HepG2 (cell line): Measurements from ENCODE around the gene RAET1L. TPM values are rescaled to one million over a fixed set of nuclear protein-coding genes. Genes with fewer than 3 reads are reported as not detected.
"Not testable (repeated sequence)": the region's sequence is repeated elsewhere in the genome, so short reads cannot be mapped to it uniquely, and the experiment has no call there.

Source experiments
- ATAC-seq: fragments of 200-7000 bp; cut with Tn5 transposase; 3 replicates; pipeline ENCODE4 v1.9.1; 2020; ENCODE audit warnings: mild to moderate bottlenecking, moderate library complexity
- BruUV-seq: library from RNA; stranded (reverse); fragments of 400-500 nt; replicated peaks from 2 replicates; lab custom pipeline; 2021; lab: Mats Ljungman, UMichigan
- CTCF ChIA-PET: fragments of 300-600 bp; formaldehyde crosslinking; extraction: SDS; loops from one replicate; lab custom pipeline; 2021; ENCODE audit warnings: low total read pairs, inconsistent platforms, low intra/inter-chr PET ratio; lab: Yijun Ruan, JAX
- POLR2A ChIA-PET: fragments of 350-600 bp; sonication (Branson Sonifier 250); formaldehyde crosslinking; loops from one replicate; lab custom pipeline; 2020; ENCODE audit warnings: antibody characterized with exemption, inconsistent platforms; lab: Yijun Ruan, JAX
- DNase-seq: peaks from one replicate; pipeline ENCODE4 v3.0.0-alpha.2; 2015; ENCODE audit warnings: low spot score
- FAIRE-seq: peaks from 3 replicates; lab custom pipeline; 2011; peaks lifted over from hg19 to GRCh38; lab: Jason Lieb, UNC
- H2AFZ ChIP-seq: one replicate; pipeline ENCODE4 v1.6.1; 2011; ENCODE audit warnings: low read length, inconsistent platforms
- H3K27ac ChIP-seq: fragments of 300-600 bp; 3 replicates; pipeline ENCODE4 v1.8.0; 2011; ENCODE audit warnings: mixed run types, mild to moderate bottlenecking, mixed read lengths, low read length, inconsistent platforms; ENCODE audit not compliant: insufficient read depth; ENCODE audit errors: extremely low read length
- H3K27me3 ChIP-seq, 2 experiments: fragments of 200-600 bp in 1 of 2; 2 replicates in 1 of 2; 3 replicates in 1 of 2; pipeline versions ENCODE4 v1.6.0 to v1.8.0; 2011; ENCODE audit warnings: low read length in 2 of 2, mild to moderate bottlenecking in 2 of 2, moderate library complexity in 2 of 2, inconsistent platforms in 1 of 2; ENCODE audit not compliant: insufficient read depth in 2 of 2, control insufficient read depth in 1 of 2
- H3K36me3 ChIP-seq, 2 experiments: fragments of 200-600 bp in 1 of 2; replicated peaks in 1 of 2; 2 replicates in 1 of 2; 3 replicates in 1 of 2; pipeline versions ENCODE4 v1.5.1 to v1.8.0; 2011; ENCODE audit warnings: low read length in 2 of 2, inconsistent platforms in 1 of 2; ENCODE audit not compliant: insufficient read depth in 2 of 2, control insufficient read depth in 1 of 2
- H3K4me1 ChIP-seq: 2 replicates; pipeline ENCODE4 v1.5.1; 2012; ENCODE audit warnings: low read length, inconsistent platforms; ENCODE audit not compliant: insufficient read depth
- H3K4me2 ChIP-seq: 2 replicates; pipeline ENCODE4 v1.6.0; 2011; ENCODE audit warnings: low read depth, low read length, inconsistent platforms
- H3K4me3 ChIP-seq, 3 experiments: fragments of 200-600 bp in 1 of 3; sonication (generic), shearing (Covaris generic) in 1 of 3; replicated peaks in 1 of 3; 2 replicates each; pipeline ENCODE4 v1.5.1; 2011 to 2016; ENCODE audit warnings: low read length in 3 of 3, inconsistent platforms in 2 of 3, low read depth in 2 of 3, mild to moderate bottlenecking in 2 of 3, control low read depth in 1 of 3, mixed read lengths in 1 of 3; ENCODE audit not compliant: insufficient read depth in 1 of 3
- H3K79me2 ChIP-seq: one replicate; pipeline ENCODE4 v1.6.1; 2011; ENCODE audit warnings: low read length, inconsistent platforms; ENCODE audit not compliant: insufficient read depth
- H3K9ac ChIP-seq: 2 replicates; pipeline ENCODE4 v1.6.0; 2011; ENCODE audit warnings: mild to moderate bottlenecking, low read depth, low read length, inconsistent platforms; ENCODE audit not compliant: insufficient read depth
- H3K9me3 ChIP-seq: 2 replicates; pipeline ENCODE4 v1.5.1; 2012; ENCODE audit warnings: mild to moderate bottlenecking, low read length
- H4K20me1 ChIP-seq: 2 replicates; pipeline ENCODE4 v1.6.0; 2011; ENCODE audit warnings: inconsistent platforms, mild to moderate bottlenecking, low read length, moderate library complexity; ENCODE audit not compliant: insufficient read depth
- CREM ChIP-seq, 2 experiments: sonication (generic) in 1 of 2; formaldehyde crosslinking in 1 of 2; IDR thresholded peaks; 2 replicates each; pipeline versions ENCODE4 v1.4.0 to v1.6.1; 2016 to 2020; ENCODE audit warnings: antibody characterized with exemption in 1 of 2, mild to moderate bottlenecking in 1 of 2, missing genetic modification reagents in 1 of 2
- JDP2 ChIP-seq: sonication (generic); formaldehyde crosslinking; IDR thresholded peaks from 2 replicates; pipeline ENCODE4 v1.8.1; 2022; ENCODE audit warnings: missing genetic modification reagents, borderline replicate concordance
- MED13 ChIP-seq: sonication (generic); formaldehyde crosslinking; IDR thresholded peaks from 2 replicates; pipeline ENCODE4 v1.5.0; 2020; ENCODE audit warnings: missing genetic modification reagents
- ZNF574 ChIP-seq: sonication (generic); formaldehyde crosslinking; IDR thresholded peaks from 2 replicates; pipeline ENCODE4 v1.4.0; 2020; ENCODE audit warnings: missing genetic modification reagents
- WGBS: methylation state at CpG from one replicate; pipeline ENCODE4 v1.1.6; 2017; ENCODE audit warnings: low lambda C conversion rate; 5-methylcytosine and 5-hydroxymethylcytosine counted together
- in situ Hi-C: cut with HindIII; loops from 2 replicates; pipeline ENCODE4 v1.10.0; 2017; ENCODE audit warnings: low pct_unique_long_range_greater_than_20kb; ENCODE audit not compliant: extremely low pct_ligation_motif_present
- intact Hi-C: fragments of 100-400 bp; cut with micrococcal nuclease; formaldehyde crosslinking; loops from one replicate; pipeline ENCODE4 v1.10.0; 2022; ENCODE audit not compliant: unreplicated experiment
- polyA plus RNA-seq, 8 experiments: library from polyadenylated mRNA; depleted of rRNA in 3 of 8; stranded (reverse) in 7 of 8; unstranded in 1 of 8; fragments of >200 nt; fragmentation: Illumina TruSeq in 4 of 8; extraction: Trizol in 4 of 8; gene quantifications; 2 replicates each; pipeline versions ENCODE4 v1.2.1 to v1.2.3, GENCODE V29; 2011 to 2016; ENCODE audit warnings: low read depth in 4 of 8, missing spikeins in 1 of 8, mixed read lengths in 1 of 8; ENCODE audit not compliant: insufficient read depth in 1 of 8
- total RNA-seq, 5 experiments: library from RNA; depleted of rRNA; stranded (reverse); fragments of >200 nt; fragmentation: Illumina TruSeq; extraction: Trizol; gene quantifications; 2 replicates each; pipeline ENCODE4 v1.2.3, GENCODE V29; 2016; ENCODE audit warnings: low read depth in 1 of 5

RAET1L gene
- total and polyA plus RNA-seq, 2 of the 13 experiments (the other 11 are each of a cell fraction or from before 2014, with no cell fraction given), result not detected

- TF ChIP-seq CREM (IDR thresholded peaks at IDR 0.05) (no peak), CREM (CRISPR knock-in tag; IDR thresholded peaks at IDR 0.05) (no peak), ZNF574 (CRISPR knock-in tag) (no peak), JDP2 (CRISPR knock-in tag) (no peak), MED13 (no peak)
Measured at GRCh38 chr6:149974825-149975224, 50.5 kb downstream of the RAET1L start (continued).

- H2AFZ ChIP-seq, H3K4me3 ChIP-seq, H3K9me3 ChIP-seq, H3K36me3 ChIP-seq, BruUV-seq, POLR2A ChIA-PET, ATAC-seq, H3K4me1 ChIP-seq, CTCF ChIA-PET, H3K4me2 ChIP-seq, in situ Hi-C loops, H3K27ac ChIP-seq, H3K9ac ChIP-seq, intact Hi-C loops, H3K79me2 ChIP-seq, FAIRE-seq, H4K20me1 ChIP-seq, DNase-seq: not testable (repeated sequence)
- WGBS, result 4% methylated on average over 5 of the region's 6 CpGs
- peaks cover 5 to 39% of the 10 kb centered on the region in 2 experiments; a peak in 4 of 5 replicates for H3K27me3 ChIP-seq
Measured at GRCh38 chr6:149974394-149974793, 50.9 kb downstream of the RAET1L start.
